ENCODE data around the gene AKAP1. TPM values are rescaled to one million over a fixed set of nuclear protein-coding genes. Genes with fewer than 3 reads are reported as not detected.

The AKAP1 gene
- total and polyA plus RNA-seq, 3 donors from 2014 or later, result 73.0 to 304 (median 224) TPM

- intact Hi-C loops (cut with DNase I; ENCODE audit: low total_unique reads), result no loop called here
- Histone ChIP-seq H3K36me3 (ENCODE audit: low read depth, missing control alignments) (no peaks in the 10 kb centered on the region), H3K9me3 (no peaks in the 10 kb centered on the region), H3K27me3 (no peaks in the 10 kb centered on the region), H3K4me3 (no peak overlapping the region), H3K27ac (no peak overlapping the region), H3K4me1 (peaks cover 3% of the 10 kb centered on the region)
- TF ChIP-seq POLR2A (IDR thresholded peaks at IDR 0.05) (no peak), CTCF (IDR thresholded peaks at IDR 0.05) (no peak)
- WGBS, 2 donors, result 89 to 91% methylated on average over 5 of the region's 5 CpGs
- no peak for DNase-seq
Observed at GRCh38 chr17:57145347-57145746, 60.3 kb downstream of the AKAP1 start.

- TF ChIP-seq POLR2A (IDR thresholded peaks at IDR 0.05) (no peak), CTCF (IDR thresholded peaks at IDR 0.05) (no peak)
- DNase-seq, result no peak
- Histone ChIP-seq H3K4me3 (no peak overlapping the region), H3K36me3 (ENCODE audit: low read depth, missing control alignments) (no peaks in the 10 kb centered on the region), H3K27ac (no peak overlapping the region), H3K9me3 (no peaks in the 10 kb centered on the region), H3K27me3 (no peaks in the 10 kb centered on the region), H3K4me1 (peaks cover 3% of the 10 kb centered on the region)
- intact Hi-C loops (cut with DNase I; ENCODE audit: low total_unique reads), result no loop called here
- 91% methylated on average over 5 of the region's 5 CpGs for WGBS, 2 donors
Observed at GRCh38 chr17:57146273-57146672, 61.2 kb downstream of the AKAP1 start.

GRCh38 chr17:57151798-57152197 lies 66.8 kb downstream of the AKAP1 start:
- intact Hi-C loops (cut with DNase I; ENCODE audit: low total_unique reads), result no loop called here
- no peaks in the 10 kb centered on the region for H3K4me1 ChIP-seq
- H3K27ac ChIP-seq, result no peak overlapping the region
- no peak overlapping the region for H3K4me3 ChIP-seq
- H3K27me3 ChIP-seq, result no peaks in the 10 kb centered on the region
- no peak for TF ChIP-seq CTCF (IDR thresholded peaks at IDR 0.05)
- no peak for TF ChIP-seq POLR2A (IDR thresholded peaks at IDR 0.05)
- H3K36me3 ChIP-seq (ENCODE audit: low read depth, missing control alignments), result no peaks in the 10 kb centered on the region
- no peak for DNase-seq
- no peaks in the 10 kb centered on the region for H3K9me3 ChIP-seq
- WGBS, 2 donors, result 85 to 89% methylated on average over 10 of the region's 10 CpGs

GRCh38 chr17:57152967-57153528 lies 68.0 kb downstream of the AKAP1 start:
- Histone ChIP-seq H3K4me3 (no peak overlapping the region), H3K27me3 (no peaks in the 10 kb centered on the region), H3K4me1 (no peaks in the 10 kb centered on the region), H3K27ac (no peak overlapping the region), H3K36me3 (ENCODE audit: low read depth, missing control alignments) (no peaks in the 10 kb centered on the region), H3K9me3 (no peaks in the 10 kb centered on the region)
- TF ChIP-seq POLR2A (IDR thresholded peaks at IDR 0.05) (no peak), CTCF (IDR thresholded peaks at IDR 0.05) (no peak)
- WGBS, 2 donors, result 88 to 95% methylated on average over 7 of the region's 7 CpGs
- intact Hi-C loops (cut with DNase I; ENCODE audit: low total_unique reads), result no loop called here
- DNase-seq, result no peak

- Histone ChIP-seq H3K9me3 (no peaks in the 10 kb centered on the region), H3K27ac (no peak overlapping the region), H3K4me1 (no peaks in the 10 kb centered on the region), H3K4me3 (no peak overlapping the region), H3K27me3 (no peaks in the 10 kb centered on the region), H3K36me3 (ENCODE audit: low read depth, missing control alignments) (no peaks in the 10 kb centered on the region)
- WGBS, 2 donors, result 87 to 91% methylated on average over 2 of the region's 2 CpGs
- TF ChIP-seq CTCF (IDR thresholded peaks at IDR 0.05) (no peak), POLR2A (IDR thresholded peaks at IDR 0.05) (no peak)
- intact Hi-C loops (cut with DNase I; ENCODE audit: low total_unique reads), result no loop called here
- no peak for DNase-seq
Observed at GRCh38 chr17:57154921-57155320, 69.9 kb downstream of the AKAP1 start.
